ENCODE results near the gene C1S.

GRCh38 chr12:7013101-7013500, 47.4 kb upstream of the C1S start:
- TF ChIP-seq, protein P1, sequence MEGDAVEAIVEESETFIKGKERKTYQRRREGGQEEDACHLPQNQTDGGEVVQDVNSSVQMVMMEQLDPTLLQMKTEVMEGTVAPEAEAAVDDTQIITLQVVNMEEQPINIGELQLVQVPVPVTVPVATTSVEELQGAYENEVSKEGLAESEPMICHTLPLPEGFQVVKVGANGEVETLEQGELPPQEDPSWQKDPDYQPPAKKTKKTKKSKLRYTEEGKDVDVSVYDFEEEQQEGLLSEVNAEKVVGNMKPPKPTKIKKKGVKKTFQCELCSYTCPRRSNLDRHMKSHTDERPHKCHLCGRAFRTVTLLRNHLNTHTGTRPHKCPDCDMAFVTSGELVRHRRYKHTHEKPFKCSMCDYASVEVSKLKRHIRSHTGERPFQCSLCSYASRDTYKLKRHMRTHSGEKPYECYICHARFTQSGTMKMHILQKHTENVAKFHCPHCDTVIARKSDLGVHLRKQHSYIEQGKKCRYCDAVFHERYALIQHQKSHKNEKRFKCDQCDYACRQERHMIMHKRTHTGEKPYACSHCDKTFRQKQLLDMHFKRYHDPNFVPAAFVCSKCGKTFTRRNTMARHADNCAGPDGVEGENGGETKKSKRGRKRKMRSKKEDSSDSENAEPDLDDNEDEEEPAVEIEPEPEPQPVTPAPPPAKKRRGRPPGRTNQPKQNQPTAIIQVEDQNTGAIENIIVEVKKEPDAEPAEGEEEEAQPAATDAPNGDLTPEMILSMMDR (IDR thresholded peaks at IDR 0.05 in 8 of 11, conservative IDR thresholded peaks at IDR 0.05 in 3 of 11), result no peak
- TF ChIP-seq POLR2A (IDR thresholded peaks at IDR 0.05) (no peak), POLR2AphosphoS5 (IDR thresholded peaks at IDR 0.05) (no peak)

Measured in spleen (tissue), 7 donors.